ENCODE data around the gene EXOSC5. TPM values are rescaled to one million over a fixed set of nuclear protein-coding genes. Genes with fewer than 3 reads are reported as not detected.

The EXOSC5 gene
- total RNA-seq, 1 donor from 2014 or later, result 21.6 TPM

DNA sequence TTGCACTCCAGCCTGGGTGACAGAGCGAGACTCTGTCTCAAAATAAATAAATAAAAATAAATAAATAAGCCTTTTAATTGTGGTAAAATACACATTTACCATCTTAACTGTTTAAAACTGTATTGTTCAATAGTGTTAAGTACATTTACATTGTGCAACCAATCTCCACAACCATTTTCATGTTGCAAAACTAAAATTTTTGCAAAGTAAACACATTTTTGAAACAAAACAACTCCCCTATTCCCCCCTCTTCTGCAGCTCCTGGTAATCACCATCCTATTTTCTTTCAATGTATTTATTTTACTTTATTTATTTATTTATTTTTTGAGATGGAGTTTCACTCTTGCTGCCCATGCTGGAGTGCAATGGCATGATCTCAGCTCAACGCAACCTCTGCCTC lies 27.4 kb downstream of the EXOSC5 start:
- no peak for DNase-seq (ENCODE audit: low spot score)

- DNase-seq (ENCODE audit: low spot score), result no peak
These were observed 29.3 kb downstream of the EXOSC5 start for GRCh38 chr19:41367848-41368301.

- no peak for DNase-seq (ENCODE audit: low spot score)
These were observed 31.1 kb downstream of the EXOSC5 start for GRCh38 chr19:41366089-41366488.

DNA sequence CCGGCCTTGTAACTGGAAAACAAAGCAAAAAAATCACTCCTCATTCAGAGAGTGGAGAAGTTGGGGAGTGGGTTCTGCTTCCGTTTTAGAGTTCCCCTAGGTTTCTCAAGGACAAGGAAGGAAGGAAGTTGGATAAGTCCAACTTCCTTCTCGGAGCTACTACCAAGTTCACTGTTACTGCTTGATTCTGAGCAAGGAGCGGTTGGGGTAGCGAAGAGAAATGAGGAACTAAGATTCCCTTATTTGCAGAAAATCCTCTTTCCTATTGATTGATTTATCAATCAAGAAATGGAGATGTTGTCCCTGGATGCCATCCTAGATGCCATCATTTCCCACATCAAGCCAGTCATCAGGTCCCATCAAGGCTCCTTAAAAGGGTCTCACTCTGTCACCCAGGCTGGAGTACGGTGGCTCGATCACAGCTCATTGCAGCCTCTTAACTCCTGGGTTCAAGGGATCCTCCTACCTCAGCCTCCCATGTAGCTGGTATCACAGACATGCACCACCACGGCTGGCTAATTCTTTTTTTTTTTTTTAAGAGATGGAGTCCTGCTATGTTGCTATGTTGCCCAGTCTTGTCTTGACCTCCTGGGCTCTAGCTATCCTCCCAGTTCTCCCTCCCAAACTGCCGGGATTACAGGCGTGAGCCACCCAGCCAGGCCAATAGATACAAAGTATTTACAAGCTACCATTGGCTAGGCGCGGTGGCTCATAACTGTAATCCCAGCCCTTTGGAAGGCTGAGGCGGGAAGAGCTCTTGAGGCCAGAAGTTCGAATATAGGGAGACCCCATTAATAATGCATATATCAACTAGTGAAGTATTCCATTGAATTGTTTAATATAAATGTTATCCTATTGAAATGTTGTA lies 32.4 kb downstream of the EXOSC5 start:
- no peak for DNase-seq (ENCODE audit: low spot score)

DNA sequence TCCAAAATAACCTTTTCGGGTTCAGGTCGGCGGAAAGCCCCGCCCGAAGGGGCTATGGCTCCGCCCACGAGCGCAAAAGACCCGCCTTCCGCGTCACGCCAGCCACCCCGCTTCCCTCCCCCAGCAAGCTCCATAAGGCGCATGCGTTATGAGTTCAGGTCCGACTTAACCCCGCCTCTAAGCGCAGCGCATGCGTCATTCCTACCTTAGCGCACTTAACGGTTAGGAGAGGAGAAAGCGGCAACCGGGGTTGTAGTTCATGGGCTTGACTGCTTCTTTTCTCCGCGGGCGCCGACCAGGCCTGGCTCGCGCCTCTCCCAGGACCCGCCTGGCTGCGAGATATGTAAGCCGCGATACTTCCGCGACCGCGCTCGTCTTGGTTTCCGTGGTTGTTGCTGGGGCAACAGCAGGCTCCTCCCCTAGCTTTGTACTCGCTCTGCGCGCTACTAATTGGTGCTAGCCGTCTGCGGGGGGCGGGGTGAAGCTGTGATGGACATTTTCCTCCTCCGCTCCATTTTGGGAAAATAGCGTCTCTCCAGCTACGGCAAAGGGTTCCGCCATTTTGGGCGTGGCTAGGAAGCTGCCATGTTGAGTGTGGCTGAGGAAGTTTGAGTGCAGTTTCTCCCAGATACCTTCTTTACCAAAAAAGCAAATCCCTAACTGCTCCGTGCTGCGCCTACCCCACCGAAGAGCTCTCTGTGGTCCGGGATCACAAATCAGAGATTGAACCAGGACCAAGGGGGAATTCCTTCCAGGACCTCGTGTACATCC lies 33.2 kb downstream of the EXOSC5 start, which contains the start of gene B9D2:
Gene B9D2, minus strand, starts transcription at position 397 of the 771 bp plus-strand sequence. CDS start 630 bp downstream, outside the sequence.
- DNase-seq (ENCODE audit: low spot score), result peak; percentile 98

DNA sequence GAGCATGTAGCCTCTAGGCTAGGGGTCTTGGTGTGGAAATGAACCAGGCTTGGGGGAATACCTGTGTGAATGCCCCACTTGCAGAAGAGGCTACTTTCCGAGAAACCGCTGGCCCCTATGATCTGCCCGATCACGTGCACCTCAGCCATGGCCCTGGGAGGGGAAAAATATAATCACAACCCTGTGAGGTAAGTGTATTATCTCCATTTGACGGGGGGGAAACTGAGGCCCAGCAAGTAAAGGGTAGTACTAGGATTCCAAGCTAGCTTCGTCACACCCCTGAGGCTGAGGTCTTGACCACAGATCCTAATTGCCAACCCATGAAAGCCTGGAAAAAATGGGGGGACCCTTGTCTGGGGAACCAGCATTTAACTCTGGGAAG lies 33.8 kb downstream of the EXOSC5 start:
- DNase-seq (ENCODE audit: low spot score), result no peak

- no peak for DNase-seq (ENCODE audit: low spot score)
These were observed 34.9 kb downstream of the EXOSC5 start for GRCh38 chr19:41362143-41362847.

- no peak for DNase-seq (ENCODE audit: low spot score)
These were observed 37.4 kb downstream of the EXOSC5 start for GRCh38 chr19:41359741-41360140.

DNA sequence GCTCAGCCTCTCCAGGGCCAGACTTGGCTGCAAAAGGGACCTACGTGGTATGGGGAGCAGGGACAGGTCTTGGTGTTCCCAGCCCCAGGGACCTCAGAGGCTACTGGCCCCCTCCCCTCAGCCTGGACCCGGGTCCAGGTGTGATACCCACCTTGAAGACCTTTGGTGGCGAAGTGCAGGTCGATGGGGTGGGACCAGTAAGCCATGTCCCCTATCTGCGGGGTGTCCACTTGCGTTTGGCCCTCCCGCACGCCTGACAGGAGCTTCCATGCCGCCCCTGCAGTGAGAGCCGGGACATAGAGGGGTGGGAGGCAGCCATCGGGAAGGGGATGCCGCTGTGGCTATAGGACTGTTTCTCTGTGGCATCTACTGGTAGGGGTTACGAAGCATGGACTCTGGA lies 39.4 kb downstream of the EXOSC5 start:
- no peak for DNase-seq (ENCODE audit: low spot score)

- no peak for DNase-seq (ENCODE audit: low spot score)
These were observed 40.0 kb downstream of the EXOSC5 start for GRCh38 chr19:41356984-41357739.

- DNase-seq (ENCODE audit: low spot score), result no peak
These were observed 41.4 kb downstream of the EXOSC5 start for GRCh38 chr19:41355802-41356201.

DNA sequence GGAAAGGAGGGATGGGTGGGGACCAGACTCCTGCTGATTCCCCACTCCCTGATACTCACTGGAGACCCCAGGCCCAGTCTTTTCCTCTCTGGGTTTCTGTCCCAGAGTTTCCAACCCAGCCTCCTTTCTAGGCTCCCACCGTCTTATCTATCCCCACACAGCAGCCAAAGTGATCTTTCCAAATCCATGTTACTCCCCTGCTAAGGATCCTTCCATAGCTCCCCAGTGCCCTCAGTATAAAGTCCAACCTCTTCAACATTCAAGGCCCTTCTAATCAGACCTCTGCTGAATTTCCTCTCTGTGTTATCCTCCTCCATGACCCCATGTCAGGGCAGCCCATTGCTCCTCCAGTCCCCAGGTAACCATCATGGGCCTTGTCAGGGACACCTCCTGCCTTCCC lies 42.1 kb downstream of the EXOSC5 start:
- DNase-seq (ENCODE audit: low spot score), result no peak

- DNase-seq (ENCODE audit: low spot score), result no peak
These were observed 42.7 kb downstream of the EXOSC5 start for GRCh38 chr19:41354343-41354953.

DNA sequence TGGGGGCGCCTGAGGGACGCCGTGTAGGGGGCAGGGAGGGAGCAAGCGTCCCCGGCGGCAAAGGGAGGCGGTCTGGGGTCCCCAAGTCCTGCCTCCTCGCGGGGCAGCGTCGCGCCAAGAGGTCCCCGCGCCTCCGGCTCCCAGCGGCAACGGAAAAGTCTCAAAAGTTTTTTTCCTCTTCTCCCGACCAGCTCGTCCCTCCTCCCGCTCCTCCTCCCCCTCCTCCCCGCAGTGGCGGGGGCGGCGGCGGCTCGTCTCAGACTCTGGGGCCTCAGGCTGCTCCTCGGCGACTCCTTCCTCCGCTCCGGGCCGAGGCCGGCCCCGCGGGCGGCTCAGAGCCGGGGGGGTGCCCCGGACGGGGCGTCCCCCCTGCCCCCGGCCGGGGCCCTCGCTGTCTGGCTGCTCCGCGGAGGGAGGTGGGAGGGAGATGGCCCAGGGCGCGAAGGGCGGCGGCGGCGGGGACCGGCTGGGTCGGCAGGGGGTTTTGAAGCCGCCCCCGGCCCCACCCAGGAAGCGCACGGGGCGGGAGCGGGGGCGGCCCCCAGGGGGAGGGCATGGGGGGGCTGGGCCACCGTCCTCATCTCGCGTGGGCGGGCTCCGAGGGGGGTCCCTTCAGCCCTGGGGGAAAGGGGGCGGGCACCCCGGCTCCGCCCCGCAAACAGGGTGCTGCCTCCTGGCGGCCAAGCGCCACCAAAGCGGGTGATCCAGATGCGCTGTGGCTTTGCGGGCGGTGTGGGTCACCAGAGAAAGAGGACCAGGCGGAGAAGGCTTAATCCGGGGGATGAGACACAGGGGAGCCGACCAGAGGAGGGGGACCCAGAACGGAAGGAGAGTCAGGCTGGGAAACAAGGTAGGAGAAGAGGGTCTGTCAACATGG lies 43.5 kb downstream of the EXOSC5 start, which contains the start of gene TGFB1:
Gene TGFB1, minus strand, starts transcription at position 457 of the 877 bp plus-strand sequence. CDS start 878 bp downstream, outside the sequence.
- peak; percentile 86 for DNase-seq (ENCODE audit: low spot score)

GRCh38 chr19:41352609-41353465 lies 44.3 kb downstream of the EXOSC5 start:
- DNase-seq (ENCODE audit: low spot score), result peak; percentile 78

DNA sequence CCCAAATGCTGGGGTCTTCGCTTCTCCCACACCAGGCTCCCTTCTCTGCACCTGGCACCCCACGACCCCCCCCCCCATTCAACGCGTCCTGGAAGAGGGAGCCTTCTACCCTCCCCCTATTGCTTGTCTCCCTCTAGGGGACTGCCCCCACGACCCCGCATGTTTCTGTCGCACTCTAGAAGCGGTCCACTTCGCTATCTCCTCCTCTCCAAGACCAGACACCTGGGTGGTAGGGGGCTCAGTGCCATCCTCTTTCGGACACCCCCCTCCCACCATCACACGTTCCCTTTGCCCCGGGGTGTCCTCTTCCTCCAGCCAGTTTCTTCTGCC lies 44.9 kb downstream of the EXOSC5 start:
- no peak for DNase-seq (ENCODE audit: low spot score)

DNA sequence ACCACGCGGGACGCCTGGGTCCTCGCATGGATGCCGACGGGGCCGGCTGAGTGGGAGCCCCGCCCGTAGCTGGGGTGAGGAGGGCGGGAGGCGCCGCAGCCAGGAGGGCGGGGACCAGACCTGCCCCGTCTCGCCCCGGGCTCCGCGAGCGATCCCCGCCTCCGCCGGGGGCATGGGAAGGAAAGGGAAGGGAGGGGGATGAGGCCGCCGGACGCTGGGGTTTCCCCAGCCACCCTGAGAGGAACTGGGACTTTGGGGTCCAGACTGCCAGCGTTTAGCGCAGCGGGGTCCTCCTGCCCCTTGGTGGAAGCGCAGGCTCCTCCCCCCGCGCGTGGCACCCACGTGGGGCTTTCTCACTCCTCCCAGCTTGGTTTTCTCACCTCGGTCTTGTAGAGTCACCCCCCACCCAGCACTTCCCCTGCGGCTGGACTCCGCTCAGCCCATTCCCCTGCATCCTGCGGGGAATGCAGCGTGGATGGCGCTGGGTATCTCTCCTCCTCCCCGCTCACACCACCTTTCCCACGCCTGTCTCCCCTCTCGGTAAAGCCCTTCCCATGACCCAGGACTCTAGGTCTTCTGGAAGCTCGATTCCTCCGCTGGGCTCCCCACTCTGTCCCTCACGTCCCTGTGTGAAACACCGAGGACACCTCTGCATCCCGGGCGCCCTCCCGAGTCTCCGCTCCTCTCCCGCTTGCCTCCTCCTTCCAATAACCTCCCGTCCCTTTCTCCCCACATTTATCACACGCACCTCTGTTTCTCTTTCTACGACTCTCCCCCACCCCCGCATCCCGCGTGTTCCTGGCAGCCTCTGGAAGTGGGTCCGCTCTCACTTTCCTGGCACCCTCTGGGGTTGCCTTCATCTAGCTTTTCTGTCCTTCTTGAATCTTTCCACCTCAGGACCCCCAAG lies 45.6 kb downstream of the EXOSC5 start:
- DNase-seq (ENCODE audit: low spot score), result peak; percentile 67

Measured in ureter (tissue), 1 donor.